Pulmonary artery endothelial cell (primary cell): ENCODE measurements around the gene FOXL3. TPM values are rescaled to one million over a fixed set of nuclear protein-coding genes. Genes with fewer than 3 reads are reported as not detected.
"Not testable (repeated sequence)": the region's sequence is repeated elsewhere in the genome, so short reads cannot be mapped to it uniquely, and the experiment has no call there.

ENCODE experiments used
- DNase-seq: peaks from one replicate; pipeline ENCODE4 v3.0.0-alpha.2; 2011; ENCODE audit warnings: low read depth, low spot score
- total RNA-seq: library from RNA; depleted of rRNA; stranded (reverse); fragments of >200 nt; gene quantifications from 2 replicates; pipeline ENCODE4 v1.2.3, GENCODE V29; 2014

FOXL3 gene
- total RNA-seq, result not detected in 2 replicates

DNA sequence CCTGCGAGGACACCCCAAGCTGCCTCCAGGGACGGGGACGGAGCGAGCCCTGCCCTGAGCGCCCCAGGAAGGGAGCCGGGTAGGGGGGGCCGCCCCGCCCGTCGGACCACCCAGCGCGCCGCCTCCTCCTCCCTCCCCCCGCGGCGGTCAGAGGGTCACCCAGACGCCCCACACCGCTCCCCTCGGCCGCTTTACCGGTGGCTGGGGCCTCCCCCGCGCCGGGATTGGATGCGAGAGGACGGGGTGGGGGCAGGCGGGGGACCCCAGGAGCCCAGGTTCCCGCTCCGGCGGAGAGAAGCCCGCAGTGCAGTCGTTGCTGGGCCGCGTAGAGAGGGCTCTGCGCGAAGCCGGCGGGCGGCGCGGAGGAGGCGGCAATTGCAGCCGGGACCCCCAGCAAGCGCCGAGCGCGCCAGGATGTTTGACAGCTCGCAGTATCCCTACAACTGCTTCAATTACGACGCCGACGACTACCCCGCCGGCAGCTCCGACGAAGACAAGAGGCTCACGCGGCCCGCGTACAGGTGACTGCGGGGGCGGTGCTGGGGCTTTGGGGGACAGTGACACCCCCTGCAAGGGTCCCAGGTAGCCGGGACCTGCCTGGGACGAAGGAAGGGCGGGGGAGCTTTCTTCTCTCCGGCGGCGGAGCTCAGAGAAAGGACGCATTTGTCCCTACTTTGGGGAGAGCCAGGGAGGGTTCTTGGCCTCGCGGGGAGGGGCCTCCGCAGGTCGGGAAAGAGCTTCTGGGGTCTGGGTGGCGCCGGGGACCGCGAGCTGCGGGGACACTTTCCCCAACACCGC, at the start of gene FOXL3:
Gene FOXL3 (plus strand): TSS at position 415 of the 798 bp plus-strand sequence. CDS start 0 bp downstream, at position 415.
- DNase-seq, result no peak

DNA sequence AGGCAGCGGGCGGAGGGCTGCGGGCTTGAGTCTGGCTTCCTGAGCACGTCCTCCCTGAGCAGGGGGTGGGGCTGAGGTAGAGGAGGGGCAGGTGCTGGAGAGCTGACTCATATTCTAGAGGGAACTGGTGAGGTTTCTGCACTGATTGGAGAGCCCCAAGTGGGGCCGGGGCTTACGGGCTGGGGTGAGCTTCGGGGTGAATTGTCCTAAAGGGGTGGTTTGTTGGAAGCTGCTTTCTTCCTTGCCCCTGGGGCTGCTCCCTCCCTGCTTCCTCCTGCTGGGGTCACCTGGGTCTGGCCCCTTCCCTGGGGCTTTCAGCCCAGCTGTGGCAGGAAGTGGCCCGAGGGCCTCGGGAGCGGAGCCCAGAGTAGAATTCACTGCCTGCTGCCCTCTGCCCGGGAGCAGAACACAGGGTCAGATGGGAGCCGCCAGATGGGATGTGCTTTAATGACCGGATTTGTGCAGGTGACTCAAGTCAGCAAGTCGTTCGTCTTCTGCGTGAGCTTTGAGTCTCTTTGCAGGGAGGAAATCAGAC, 49.0 kb upstream of the FOXL3 start:
- DNase-seq, result no peak

DNA sequence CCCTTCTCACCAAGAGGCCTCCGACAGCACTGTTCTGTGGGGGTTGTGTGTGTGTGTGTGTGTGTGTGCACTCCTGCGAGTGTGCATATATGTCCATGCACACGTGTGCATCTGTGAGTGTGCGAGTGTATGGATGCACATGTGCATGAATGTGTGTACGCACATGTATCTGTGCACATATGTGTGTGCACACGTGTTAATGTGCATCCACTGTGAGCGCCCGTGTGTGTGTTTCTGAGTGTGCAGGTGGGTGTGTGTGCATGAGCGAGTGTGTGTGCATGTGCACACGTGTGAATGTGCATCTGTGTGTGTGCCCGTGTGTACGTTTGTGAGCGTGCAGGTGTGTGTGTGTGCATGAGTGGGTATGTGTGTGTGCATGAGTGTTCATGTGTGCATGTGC, 48.5 kb upstream of the FOXL3 start:
- DNase-seq, result no peak

DNA sequence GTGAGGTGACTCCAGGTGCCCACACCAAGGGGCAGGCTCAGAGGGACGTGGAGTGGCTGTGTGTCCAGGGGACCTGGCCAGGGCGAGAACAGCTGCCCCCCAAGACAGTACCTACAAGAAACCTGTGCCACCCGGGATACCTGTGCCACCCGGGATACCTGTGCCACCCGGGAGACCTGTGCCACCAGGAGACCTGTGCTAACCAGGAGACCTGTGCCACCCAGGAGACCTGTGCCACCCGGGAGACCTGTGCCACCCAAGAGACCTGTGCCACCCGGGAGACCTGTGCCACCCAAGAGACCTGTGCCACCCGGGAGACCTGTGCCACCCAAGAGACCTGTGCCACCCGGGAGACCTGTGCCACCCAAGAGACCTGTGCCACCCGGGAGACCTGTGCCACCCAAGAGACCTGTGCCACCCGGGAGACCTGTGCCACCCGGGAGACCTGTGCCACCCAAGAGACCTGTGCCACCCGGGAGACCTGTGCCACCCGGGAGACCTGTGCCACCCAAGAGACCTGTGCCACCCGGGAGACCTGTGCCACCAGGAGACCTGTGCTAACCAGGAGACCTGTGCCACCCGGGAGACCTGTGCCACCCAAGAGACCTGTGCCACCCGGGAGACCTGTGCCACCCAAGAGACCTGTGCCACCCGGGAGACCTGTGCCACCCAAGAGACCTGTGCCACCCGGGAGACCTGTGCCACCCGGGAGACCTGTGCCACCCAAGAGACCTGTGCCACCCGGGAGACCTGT, 47.0 kb upstream of the FOXL3 start:
- DNase-seq, result not testable (repeated sequence)

DNA sequence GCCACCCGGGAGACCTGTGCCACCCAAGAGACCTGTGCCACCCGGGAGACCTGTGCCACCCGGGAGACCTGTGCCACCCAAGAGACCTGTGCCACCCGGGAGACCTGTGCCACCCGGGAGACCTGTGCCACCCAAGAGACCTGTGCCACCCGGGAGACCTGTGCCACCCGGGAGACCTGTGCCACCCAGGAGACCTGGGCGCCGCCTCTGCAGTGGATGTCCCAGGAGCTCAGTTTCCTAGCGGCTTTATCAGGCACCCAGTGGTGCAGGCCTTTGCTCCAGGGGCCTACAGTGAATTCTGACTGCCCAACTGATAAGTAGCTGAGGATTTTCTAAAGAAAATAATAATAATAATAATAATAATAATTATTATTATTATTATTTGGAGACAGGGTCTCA, 46.4 kb upstream of the FOXL3 start:
- DNase-seq, result not testable (repeated sequence)

DNA sequence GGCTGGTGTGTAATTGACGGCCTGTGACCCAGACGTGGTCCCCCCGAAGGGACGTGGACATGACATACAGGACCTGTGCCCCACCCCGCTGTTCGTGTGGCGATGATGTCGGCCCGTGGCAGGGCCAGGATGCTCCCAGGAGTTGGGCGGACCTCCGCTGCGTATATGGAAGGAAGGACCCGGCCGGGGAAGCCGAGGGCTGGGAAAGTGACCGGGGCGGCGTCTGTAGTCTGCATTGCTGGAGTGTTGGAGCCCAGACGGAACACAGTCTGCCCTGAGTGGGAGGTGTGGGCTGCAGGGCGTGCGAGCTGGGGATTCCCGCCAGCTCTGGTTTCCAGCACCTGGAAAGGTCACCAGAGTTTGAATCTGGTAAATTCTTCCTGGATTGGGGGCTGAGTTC, 45.0 kb upstream of the FOXL3 start:
- DNase-seq, result no peak

DNA sequence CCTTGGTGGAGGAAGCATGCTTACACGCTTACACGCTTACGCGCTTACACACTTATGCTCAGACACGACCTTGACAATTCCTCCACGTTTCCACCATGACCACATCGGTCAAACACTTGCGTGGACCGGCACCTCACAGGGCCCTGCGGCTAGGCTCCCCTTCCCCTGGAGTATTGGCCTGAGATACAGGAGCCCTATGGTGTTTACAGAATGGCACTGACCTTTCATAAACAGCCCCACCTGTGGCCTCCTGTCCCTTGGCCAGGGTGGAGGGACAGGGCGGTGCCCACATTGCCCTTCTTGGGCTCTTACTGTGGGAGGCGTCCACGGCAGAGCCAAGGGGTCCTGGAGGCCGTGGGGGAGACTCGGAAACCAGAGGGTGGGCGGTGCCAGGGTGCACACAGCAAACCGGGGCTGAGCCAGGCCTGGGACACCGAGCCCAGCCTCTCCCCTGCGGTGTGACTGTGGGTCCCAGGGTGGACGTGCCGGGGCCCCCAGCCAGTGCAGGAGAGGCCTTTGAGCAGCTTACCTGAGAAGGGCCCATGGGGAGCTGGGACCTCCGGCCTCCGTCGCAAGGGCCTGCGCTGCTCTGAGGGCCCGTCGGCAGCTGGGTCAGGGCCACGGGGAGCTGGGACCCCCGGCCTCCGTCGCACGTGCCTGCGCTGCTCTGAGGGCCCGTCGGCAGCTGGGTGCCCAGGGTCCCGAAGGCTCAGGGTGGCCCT, 44.2 kb upstream of the FOXL3 start:
- no peak for DNase-seq

DNA sequence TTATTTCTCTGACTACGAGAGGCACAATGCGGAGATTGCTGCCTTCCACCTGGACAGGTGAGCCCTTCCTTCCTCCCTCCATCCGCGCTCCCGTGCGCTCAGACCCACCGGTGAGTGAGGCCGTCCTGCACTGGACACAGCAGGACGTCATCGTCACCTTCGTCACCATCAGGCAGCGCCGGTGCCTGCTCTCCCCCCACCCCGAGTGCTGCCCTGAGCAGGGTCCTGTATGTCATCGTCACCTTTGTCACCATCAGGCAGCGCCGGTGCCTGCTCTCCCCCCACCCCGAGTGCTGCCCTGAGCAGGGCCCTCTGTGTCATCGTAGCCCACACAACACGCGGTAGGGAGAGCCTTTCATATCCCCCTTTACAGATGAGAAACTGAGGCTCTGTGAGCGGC, 43.5 kb upstream of the FOXL3 start:
- DNase-seq, result no peak

DNA sequence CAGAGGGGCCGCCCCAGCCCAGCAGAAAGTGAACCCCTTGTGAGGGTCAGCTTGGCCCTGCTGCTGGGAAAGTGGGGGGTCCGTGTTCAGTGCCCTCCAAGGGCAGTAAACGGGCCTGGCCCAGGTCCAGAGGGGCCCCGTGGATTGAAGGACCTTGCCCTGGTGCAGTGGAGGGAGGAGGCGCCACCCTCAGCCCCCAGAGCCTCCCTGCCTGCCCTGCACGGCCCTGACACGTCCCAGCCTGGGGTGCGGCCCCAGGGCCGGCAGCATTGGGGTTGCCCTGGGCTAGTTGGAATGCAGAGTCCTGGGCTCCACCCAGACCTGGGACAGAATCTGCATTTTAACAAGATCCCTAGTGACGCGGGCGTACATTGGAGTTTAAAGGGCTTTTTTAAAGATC, 42.8 kb upstream of the FOXL3 start:
- DNase-seq, result no peak

DNA sequence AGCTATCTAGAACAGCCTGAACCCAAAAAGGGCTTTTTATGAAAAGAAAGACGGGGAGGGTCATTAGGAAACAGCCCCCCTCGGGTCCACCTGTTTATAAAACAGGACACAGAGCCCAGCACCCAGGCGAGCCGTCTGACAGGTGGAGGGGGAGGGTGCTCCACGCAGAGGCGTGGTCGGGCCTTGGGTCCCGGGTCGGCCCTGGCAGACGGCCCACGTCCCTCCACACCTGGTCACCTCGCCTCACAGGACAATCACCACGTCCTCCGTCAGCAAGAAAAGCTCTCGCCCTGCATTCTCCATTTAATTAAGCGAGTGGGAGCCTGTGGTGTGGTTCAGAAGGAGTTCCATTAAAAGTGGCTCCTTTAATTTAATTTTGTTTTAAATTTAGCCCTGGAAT, 42.3 kb upstream of the FOXL3 start:
- DNase-seq, result no peak

DNA sequence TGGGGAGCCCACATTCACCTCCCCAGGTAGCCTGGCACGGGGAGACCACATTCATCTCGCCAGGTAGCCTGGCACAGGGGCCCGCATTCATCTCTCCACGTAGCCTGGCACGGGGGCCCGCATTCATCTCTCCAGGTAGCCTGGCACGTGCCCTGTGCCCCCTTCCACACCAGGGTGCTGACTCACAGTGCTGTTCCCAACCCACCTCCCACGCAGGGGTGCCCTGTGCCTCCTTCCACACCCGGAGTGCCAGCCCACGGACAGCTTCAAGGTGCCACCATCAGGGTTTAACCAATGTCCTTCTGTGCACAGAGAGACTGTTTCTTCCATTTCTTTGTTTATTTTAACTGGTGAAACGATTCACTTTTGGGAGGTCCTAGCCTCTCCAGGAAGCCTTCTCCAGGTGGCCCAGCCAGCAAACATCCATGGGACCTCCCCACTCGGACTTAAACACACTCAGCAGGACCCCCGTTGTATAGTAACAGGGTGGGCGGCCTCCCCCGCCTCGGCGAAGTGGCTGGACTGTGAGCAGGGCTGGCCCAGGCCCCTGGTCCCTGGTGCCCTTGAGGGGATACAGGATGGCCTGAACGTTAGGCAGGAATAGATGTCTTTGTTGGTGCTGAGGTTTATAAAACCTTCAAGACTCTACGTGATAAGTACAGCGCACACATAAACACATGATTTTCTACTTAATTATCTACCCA, 41.1 kb upstream of the FOXL3 start:
- no peak for DNase-seq

DNA sequence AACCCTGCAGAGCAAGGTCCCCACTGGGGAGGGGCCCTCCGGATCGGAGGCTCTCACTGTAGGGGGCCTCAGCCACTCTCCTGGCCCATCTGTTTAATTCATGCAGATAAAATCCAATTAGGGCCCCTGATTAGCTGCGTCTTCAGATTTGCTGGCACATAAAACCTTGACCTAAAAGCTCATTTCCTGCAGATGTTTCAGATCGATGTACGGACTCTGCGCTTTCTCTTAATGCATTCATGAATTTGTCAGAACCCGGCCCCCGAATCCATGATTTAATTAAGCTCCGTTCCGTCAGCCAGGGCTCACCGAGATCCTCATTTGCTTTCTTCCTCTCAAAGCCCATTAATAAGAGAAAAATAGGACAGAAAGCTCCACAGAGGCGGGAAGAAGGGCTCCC, 40.0 kb upstream of the FOXL3 start:
- no peak for DNase-seq

DNA sequence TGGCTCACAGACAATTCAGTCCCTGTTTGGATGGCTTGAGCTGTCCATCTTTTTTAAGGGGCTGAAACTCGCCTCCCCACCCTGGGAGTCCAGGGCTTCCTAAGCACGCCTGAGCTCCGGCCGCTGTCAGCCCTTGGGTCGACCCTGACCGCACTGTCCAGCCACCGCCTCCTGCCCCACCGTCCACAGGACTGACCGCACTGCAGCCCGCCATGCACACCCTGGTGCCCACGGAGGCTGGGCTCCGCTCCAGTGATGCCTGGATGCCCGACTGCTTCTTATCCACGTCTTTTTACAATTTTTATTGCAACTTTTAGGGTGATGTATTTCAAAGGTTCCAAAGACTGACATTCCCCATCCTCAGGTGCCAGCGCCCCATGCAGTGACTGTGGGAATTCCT, 39.4 kb upstream of the FOXL3 start:
- no peak for DNase-seq

DNA sequence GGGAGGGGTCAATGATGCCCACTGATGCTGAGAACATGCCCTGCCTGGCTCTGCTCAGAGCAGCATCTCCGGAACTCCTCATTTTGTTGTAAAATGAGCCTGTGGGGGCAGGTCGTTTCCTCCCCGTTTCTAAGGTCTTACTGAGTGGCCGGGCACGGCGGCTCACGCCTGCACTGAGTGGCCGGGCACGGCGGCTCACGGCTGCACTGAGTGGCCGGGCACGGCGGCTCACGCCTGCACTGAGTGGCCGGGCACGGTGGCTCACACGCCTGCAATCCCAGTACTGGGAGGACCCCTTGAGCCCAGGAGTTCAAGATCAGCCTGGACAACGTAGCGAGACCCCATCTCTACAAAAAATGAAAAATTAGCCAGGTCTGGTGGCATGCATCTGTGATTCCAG, 39.0 kb upstream of the FOXL3 start:
- no peak for DNase-seq

DNA sequence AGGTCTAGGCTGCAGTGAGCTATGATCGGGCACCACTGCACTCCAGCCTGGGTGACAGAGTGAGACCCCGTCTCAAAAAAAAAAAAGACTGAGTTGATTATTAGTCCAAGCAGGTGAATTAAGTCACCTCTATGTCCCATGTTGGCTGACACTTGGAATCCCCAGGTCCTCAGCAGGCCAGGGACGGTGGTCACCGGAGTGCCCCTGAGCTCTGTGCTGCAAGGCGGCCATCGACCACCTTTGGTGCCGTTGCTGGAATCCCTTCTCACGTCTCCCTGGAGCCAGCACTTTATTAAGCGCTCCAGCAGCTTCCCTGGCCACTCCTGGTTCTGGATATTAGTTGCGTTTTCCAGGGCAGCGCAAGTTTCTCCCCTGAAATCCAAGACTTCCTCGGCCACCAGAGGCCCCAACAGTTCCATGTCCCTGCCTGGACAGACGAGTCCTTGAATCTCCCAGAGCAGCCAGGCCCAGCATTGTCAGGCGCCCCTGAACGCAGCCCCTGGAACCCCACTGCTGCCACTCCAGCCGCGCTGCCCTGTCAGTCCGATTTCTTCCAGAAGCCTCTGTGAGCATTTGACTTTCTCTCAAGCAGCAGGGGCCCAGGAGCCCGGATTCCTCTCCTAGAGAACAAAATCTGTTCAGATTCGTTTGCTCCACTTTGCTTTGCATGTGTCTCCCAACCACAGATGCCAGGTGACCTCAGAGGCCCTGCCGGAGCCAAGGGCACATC, 38.4 kb upstream of the FOXL3 start:
- no peak for DNase-seq

DNA sequence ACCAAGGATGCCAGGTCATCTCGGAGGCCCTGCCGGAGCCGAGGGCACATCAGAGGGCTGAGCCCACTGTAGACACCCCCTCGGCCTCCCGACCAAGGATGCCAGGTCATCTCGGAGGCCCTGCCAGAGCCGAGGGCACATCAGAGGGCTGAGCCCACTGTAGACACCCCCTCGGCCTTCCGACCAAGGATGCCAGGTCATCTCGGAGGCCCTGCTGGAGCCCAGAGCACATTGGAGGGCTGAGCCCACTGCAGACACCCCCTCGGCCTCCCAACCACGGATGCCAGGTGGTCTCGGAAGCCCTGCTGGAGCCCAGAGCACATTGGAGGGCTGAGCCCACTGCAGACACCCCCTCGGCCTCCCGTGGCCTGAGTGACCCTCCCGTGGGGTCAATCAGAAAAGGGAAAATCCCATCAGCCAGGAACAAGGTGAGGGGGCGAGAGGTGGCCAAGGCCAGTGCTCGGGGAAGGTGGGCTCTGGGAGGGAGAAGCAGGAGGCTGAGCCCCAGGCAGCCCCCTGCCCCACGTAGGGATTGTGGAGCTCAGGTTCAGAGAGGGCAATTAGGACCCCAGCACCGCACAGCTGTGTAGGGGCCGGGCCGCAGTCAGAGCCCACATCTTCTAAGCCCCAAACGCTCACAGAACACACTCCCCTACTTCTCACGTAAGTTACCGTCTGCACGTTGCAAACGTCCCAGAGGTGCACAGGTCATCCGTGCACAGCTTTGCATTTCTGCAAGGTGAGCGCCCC, 37.6 kb upstream of the FOXL3 start:
- no peak for DNase-seq

DNA sequence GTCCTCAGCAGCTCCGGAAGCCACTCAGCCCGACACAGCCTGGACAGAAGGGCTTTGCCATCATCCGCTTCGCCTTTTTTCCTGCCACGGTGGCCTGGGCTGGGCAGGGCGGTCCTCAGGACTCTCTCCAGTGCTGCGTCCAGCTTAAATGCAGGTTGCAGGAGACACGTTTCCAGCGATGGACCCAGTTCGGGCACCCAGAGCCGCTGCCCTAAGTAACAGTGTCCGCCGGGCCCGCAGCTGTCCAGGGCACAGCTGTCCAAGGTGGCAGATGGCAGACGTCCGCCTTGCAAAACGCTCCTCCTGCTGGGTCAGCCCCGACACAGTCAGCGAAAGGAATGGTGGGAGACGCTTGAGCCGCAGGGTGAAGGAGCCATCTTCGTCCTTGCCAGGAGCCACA, 37.0 kb upstream of the FOXL3 start:
- DNase-seq, result no peak

DNA sequence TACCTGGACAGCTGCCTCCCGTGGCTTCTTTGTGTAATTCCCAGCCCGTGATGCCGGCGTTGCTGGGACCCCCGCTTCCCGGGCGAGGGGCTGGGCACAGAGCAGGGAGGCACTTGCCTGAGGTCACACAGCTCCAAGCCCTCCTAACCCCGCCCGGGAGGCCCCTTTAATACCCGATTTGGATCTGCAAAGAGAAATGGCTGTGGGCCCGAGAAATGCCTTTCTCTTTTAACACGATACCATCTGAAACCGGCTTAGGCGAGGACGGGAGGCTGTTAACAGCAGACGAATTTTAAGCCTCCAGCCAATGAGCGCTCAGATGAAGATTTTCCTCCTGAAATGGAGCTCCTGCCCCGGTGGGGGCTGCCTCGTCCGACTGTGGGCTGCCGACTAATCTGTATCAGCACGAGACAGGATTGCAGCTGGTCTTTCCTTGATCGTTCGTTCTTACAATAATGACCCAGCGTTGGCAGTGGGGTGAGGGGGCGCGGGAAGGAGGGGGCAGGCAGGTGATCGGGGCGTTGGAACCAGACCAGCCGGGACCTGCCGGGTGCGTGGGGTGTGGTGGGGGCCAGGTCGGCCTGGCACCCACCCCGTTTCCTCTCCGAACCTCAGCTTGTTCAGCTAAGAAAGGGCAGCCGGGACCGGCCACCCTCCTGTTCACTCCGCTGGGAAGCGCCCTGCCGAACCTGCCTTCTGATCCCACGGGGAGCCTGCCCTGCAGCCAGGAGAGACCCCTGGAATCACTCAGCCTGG, 36.2 kb upstream of the FOXL3 start:
- no peak for DNase-seq

DNA sequence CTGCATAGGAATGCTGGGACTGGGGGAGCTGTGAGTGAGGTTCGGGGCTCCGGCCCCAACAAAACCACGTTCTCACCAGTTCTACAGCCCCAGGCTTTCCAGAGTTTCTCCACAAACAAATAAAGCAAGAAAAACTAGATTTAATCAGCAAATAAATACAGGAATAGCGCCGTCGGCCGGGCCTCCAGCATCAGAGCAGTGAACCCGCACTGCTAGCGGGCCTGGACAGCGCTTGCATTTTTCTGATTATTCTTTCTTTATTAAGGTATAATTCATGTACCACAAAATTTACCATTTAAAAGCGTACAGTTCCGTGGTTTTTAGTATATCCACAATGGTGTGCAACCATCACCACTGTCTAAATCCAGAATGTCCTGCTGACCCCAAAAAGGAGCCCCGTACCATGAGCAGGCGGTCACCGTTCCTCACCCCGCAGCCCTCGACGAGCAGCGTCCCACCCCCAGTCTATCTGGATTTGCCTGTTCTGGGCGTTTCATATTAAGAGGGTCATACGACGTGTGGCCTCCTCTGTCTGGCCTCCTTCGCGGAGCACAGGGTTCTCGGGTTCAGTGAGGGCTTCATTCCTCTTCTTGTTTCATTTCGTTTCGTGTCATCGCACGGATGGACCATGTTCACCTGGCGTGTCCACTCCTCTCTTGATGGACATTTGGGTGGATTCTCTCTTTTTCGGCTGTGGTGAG, 35.5 kb upstream of the FOXL3 start:
- DNase-seq, result no peak
